HG03442 (cell line): ENCODE measurements around the gene PPM1N.

Experiments
- ATAC-seq: cut with Tn5 transposase; IDR thresholded peaks from one replicate; pipeline ENCODE4 v1.9.1; 2021; ENCODE audit warnings: mild to moderate bottlenecking, moderate library complexity; ENCODE audit not compliant: unreplicated experiment

The PPM1N gene

DNA sequence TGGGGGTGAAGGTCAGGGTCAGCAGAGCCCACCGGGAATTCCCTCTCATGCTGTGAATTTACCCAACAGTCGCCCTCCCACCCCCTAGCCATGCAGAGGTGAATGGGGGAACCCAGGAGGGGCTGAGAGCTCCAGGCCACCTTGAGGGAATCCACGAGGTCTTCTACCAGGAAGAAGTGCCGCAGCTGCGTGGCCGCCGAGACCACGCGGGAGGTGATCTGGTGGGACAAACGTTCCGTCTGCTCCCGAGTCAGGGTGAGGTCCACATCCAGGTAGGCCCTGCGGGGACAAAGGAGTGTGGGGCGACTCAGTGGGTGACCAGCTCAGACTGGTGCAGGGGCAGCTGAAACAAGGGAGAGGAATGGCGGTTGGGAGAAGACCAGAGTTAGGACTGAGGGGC lies 9.5 kb upstream of the PPM1N start:
- no peak for ATAC-seq

DNA sequence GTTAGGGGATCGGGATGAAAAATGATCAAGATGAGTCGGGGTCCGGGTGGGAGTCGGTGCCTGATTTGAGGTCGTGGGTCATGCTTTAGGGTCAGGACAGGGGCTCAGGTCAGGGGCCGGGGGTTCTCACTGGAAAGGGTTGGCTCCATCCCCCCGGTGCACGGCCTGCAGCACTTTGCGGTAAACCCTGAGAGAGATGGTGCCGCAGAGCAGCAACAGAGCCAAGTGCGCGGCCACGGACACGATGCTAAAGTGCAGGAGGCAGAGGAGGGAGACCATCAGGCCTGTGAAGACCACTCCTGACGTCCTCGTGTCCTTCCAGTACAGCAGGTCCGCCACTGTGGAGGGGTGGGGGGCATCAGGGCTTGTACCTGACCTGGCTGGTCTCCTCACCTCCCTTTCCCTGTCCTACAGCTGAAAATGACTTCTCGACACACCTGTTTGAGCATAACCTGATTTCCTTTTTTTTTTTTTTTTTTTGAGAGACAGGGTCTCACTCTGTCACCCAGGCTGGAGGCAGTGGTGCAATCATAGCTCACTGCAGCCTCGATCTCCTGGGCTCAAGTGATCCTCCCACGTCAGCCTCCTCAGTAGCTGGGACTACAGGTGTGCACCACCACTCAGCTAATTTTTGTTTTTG lies 8.9 kb upstream of the PPM1N start:
- ATAC-seq, result no peak

DNA sequence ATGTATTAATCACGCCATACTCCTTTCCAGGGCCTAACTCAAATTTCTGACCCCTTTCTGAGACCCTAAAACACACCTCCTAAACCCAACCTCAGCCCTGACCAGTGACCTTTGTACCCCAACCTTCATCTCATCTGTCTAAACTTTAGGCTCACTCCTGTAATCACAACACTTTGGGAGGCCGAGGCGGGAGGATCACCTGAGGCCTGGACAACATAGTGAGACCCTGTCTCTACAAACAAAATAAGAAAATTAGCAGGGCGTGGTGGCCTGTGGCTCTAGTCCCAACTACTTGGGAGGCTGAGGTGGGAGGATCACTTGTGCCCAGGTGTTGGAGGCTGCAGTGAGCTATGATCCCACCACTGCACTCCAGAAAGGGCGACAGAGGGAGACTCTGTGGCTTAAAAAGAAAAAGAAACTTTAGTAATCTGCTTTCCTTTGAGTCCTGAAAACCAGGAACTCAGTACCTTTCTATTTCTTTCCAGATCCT lies 6.1 kb upstream of the PPM1N start:
- no peak for ATAC-seq

DNA sequence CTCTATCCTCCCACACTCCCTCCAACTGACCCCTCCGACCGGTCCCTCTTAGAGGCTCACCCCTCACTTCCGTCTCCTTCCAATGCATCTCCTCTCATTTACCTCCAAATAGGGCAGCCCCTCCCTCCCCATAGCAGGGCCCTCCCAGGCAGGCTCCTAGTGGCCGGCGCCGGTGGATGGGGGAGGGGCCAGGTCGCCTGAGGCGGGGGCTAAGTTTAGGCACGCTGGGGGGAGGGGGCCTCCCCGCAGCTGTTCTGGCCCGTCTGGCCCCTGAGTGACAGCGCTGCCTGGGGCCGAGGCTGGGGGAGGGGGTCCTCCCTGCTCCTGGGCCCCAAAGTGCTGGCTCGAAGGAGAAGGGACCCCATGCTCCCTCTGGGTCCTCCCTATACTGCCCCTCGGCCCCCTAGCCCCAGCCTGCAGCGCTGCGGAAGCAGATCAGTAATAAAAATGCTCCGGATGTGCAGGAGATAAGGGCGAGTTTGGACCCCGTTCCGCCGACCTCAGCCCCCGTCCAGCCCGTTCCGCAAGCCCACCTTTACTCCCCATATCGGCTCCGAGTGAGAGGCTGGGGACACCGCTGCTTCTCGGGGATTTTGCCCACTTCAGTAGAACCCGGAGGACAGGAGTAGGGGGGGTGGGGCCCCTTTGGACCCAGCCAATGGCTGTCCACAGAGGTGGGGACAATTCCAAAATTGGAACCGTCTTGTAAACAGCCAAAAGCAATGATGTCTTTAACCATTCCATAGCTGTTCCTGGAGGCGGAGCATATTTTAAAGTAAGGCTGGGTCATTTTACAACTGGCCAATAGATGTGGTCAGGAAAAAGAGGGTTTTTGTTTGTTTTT lies 5.4 kb upstream of the PPM1N start:
- no peak for ATAC-seq

DNA sequence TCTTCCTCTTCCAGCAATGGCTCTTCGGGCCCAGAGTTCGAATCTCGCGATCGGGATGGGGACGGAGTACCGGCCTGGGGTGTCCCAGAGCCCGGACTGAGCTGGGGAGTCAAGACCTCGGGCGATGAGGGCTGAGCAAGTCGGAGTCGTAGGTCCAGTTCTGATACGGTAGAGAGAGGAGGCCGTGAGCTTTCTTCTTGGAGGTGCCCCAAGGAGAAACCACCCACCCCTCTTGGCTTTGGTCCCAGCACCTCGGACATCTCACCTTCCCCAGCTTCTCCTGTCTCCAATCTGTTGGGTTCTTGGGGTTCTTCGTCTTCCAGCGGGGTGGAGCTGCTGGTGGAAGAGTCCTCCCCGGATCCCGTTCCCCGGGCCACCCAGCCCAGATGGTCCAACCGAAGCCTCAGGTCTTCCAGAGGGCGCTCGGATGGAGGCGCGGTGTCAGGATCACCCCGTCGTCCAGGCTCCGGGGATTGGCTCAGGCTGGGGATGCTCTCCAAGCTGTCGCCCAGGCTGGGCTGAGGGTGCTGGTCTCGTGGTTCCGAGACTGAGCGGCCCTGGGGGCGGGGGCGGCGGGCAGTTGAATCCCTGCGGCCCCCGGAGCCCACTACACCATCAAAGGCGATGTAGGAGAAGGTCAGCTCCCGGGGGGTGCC lies 3.9 kb upstream of the PPM1N start:
- ATAC-seq, result no peak

DNA sequence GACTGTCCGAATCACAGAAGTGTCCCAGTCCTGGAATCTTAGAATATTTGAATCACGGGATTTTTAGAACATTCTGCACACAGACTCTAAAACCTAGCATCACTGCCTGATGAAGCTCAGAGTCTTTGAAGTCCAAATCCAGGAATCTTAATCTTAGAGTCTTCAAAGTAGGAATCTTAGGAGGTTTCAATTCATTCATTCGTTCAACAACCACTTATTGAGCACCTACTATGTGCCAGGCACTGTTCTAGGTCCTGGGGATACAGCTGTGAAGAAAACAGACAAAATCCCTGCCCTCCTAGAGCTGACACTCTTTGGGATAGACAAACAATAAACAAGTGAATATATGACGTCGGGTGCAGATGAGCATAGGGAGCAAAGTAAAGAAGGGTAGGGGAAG lies 3.1 kb upstream of the PPM1N start:
- no peak for ATAC-seq

DNA sequence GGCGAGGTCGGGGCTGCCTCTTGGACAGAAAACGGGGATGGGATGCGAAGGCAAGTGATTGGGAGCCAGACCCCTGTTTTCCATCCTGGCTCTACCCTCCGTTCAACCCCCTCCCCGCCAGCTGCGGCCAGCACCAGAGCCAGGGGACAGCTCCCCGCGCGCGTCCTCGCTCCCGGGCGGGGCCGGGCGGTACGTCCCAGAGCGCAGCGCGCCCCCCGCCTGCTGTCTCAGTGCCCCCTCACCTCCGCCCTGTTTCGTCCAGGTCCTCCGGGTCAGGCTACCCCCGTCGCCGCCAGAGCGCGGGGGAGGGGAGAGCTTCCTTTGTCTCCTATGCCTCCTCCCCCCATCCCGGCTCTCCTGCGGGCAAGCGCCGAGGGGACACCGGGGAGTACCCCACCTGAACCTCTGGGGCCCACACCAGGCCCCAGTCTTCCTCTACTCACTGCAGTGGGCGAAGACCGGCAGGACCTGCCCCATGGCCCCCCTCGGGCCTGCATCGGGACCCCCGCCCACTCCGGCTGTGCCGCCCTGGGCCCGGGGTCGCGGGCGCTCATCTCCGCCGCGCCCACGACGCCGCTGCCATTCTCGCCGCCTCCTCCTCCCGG lies 1.8 kb upstream of the PPM1N start:
- ATAC-seq, result peak; percentile 5

DNA sequence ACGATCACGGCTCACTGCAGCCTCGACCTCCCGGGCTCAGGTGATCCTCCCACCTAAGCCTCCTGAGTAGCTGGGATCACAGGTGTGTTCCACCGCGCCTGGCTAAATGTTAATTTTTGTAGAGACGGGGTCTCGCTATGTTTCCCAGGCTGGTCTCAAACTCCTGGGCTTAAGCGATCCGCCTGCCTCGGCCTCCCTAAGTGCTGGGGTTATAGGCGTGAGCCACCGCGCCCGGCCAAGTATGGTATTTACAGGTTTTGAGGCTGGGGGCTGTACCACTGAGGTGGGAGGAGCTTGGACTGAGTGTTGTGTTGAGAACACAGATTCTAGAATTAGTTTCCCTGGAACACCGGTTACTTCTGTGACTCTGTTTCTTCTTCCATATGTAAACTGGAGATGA lies 452 bp upstream of the PPM1N start:
- no peak for ATAC-seq

DNA sequence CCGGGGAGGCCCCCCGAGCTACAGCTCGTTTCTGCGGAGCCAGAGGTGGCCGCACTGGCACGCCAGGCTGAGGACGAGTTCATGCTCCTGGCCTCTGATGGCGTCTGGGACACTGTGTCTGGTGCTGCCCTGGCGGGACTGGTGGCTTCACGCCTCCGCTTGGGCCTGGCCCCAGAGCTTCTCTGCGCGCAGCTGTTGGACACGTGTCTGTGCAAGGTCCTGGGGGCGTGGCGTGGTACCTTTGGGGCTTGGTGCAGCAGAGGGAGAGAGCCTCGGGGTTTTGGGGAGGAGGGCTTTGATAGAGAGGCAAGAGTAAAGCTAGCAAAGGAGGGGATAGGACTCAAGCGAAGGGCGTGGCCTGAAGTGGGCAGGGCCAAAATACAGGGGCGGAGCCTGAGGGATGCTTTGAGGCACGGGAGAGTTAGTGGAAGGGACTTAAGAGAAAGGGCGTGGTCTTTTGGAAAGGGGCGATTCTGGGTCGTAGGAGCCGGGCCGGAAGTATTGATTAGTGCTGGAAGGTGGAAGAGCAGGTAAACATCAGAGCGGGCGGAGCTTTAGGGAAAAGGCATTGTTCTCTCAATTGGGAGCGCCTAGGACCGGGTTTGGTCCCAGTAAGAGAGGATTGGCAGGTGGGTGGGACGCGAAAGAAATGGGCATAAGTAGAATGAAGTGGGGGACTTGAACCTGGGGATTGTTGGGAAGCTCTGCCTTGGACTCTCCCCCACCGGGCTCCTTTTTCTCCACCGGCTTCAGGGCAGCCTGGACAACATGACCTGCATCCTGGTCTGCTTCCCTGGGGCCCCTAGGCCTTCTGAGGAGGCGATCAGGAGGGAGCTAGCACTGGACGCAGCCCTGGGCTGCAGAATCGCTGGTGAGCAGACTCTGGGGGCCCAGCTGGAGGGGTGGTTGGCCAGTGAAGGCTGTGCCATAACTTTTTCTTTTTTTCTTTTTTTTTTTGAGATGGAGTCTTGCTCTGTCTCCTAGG lies 1.2 kb downstream of the PPM1N start:
- no peak for ATAC-seq

DNA sequence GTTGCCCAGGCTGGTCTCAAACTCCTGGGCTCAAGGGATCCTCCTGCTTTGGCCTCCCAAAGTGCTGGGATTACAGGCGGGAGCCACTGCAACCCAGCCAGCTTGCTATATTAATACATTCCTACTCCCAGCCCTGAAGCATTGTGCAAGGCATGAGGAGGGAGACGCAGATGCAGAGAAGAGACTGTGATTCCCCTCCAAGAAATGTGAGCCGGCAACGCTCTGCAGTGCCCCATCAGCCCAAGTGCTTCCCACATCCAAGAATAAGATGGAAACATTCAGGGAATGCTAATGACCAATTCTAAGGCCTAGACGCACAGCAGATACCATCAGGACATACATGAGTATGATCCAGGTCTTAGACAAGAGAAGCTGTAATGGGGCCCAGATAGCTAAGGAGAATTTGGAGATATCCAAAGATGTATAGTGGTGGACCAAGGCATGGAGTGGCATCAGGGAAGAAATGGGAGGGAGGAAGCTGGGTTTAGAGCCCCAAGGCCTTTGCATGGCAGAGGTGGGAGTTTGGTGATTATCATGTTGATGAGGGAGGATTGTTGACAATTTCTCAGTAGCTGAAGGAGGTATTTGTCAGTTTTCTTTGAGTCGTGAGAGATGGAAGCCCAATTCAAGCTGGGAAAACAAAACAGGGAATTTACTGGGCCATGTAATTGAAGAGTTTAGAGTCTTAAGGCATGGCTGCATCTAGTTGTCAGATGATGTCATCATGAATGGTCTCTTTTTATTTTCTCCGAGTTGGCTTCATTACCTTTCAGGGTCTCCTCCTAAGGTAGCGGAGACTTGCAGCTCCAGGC lies 2.9 kb downstream of the PPM1N start:
- no peak for ATAC-seq

DNA sequence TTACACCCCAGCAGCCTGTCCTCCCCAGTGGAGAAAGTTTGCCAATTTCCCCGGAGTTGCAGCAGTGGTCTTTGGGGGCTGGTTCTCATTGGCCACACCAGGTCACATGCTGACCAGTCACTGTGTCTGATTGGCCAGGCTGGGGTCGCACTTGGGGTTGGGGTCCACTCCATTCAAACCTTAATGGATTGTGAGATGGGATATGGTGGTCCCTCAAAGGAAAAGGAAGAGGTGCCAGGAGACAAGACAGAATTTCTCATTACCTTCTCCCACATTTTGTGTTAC lies 3.4 kb downstream of the PPM1N start:
- no peak for ATAC-seq

DNA sequence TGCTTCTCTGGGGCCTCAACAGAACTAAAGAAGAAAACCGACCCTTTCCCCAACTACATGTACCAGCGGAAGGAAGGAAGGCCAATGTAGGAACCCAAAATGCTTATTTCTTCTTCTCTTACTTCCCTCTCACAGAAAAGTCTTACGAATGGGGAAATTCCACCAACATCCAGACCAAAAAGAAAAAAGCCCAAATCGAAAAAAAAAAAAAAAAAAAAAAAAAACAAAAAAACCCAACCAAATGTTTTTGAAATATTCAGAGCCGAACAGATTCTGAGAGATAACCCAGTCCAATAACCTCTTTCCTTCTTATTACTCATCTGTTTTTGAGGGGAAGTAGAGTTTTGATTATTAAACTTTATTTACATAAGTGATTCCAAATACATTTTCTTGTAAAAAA lies 3.9 kb downstream of the PPM1N start:
- ATAC-seq, result no peak

DNA sequence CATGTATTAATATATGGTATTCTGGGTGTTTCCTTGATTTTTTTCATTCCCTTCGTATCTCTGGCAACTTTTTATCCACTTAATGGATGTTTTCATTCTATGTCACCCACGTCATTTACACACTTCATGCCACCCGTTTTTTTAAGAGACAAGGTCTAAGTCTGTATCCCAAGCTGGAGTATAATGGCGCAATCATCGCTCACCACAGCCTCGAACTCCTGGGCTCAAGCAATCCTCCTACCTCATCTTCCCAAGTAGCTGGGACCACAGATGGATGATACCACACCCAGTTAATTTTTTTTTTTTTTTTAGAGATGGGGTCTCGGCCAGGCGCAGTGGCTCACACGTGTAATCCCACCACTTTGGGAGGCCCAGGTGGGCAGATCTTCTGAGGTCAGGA lies 5.7 kb downstream of the PPM1N start:
- ATAC-seq, result no peak

DNA sequence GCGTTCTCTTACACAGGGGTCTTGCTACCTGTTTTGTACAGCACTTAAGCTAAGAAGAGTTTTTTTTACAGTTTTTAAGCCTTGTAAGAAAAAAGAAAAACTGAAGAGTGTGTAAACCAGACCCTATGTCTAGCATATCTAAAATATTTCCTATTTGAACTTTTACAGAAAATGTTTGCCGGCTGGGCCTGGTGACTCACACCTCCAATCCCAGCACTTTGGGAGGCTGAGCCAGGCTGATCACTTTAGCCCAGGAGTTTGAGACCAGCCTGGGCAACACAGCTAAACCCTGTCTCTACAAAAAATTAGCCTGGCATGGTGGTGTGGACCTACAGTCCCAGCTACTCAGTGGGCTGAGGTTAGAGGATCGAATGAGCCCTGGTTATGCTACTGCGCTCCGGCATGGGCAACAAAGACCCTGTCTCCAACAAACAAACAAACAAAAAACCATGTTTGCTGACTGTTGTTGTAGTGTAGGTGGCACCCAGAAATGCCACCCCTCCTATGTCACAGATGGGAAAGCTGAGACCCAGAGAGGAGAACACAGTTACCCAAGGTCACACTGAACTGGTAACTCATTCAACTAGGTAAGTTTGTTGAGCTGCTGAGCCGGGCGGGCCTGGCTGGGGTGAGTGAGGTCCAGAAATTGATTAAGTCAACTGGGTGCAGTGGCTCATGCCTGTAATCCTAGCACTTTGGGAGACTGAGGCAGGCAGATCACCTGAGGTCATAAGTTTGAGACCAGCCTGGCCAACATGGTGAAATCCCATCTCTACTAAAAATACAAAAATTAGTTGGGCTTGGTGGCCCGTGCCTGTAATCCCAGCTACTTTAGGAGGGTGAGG lies 7.1 kb downstream of the PPM1N start:
- ATAC-seq, result no peak

DNA sequence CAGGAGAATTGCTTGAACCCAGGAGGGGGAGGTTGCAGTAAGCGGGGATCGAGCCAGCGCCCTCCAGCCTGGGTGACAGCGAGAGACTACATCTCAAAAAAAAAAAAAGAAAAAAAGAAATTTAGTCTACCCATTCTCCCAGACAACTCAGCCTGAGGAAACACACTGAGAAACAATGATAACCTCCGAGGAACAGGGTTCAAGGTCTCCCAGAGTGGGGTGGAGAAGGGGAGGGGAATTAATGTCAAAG lies 7.7 kb downstream of the PPM1N start:
- no peak for ATAC-seq

DNA sequence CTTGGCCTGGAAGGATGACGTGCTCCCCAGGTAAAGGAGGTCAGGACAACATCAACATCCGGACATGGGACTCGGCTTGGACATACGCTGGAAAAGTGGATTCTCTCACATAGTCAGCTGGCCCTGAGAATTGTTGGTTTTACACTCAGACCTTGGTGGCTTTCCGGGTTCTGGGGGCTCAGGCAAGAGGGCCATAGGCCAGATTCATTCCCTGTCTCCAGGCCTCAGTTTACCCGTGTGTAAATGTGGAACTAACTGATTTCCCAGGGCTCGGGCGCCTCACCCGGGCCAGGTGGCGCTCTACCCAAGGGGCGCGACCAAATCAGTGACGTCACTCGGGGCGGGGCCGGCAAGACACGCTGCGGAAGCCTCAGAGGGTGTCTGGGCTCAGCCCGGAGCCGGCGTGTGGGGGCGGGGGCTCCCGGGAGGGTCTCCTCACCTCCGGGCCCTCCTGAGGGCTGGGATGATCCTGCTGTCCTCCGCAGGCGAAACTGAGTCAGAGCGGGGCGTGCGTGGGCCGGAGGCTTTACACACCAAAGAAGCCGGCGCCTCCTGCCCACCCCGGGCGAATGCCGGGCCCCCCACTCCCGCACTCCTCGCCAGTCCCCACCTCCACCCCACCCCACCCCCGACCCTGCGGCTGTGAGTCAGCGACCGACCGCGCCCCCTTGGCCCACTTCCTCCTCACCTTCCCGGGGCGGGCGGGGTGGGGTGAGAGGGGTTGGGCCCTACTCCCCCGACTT lies 8.2 kb downstream of the PPM1N start:
- ATAC-seq, result peak; percentile 51

DNA sequence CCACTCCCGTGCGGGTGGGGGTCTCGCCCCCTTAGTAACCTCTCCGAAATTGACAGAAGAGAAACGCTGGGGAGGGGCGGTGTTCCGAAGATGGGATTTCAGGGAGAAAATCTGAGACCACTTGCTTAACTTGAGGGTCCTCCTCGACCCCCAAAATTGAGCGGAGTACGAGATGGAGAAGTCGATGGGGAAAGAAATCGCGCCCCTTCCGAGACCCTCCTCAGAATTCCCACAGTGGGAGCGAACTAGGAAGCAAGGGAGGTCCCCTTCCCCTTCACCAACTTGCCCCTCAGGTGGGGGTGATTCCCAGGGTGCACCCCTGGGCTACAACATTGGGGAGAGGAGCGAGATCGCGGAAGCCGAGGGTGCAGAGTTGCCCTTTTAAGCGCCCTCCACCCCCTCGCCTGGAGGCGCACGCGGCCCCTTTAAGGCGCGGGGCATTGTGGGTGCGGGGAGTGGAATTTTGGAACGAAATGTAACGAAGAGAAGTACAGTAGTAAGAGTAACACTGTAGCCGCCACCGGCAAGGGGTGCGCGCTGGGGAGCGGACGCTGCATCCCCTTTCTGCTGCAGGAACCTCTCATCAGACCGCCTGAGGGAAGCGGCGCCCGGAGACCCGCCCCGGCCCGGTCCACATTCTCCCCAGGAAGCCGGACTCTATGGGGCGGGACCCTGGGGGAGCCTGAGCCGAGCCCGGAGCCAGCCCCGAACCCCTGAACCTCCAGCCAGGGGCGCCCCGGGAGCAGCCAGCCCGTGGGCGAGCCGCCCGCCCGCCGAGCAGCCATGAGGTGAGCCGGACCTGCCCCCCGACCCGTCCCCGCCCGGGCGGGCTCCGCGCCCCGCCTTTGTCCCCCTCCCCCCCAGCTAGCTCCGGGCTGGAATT lies 9.0 kb downstream of the PPM1N start, which contains the start of gene VASP:
Gene VASP, plus strand, starts transcription at position 491 of the 883 bp plus-strand sequence. Its CDS starts 293 bp downstream, at position 784.
- peak; percentile 40 for ATAC-seq
